AG04450 (cell line): ENCODE measurements around the gene RFX3. TPM values are rescaled to one million over a fixed set of nuclear protein-coding genes. Genes with fewer than 3 reads are reported as not detected.

Source experiments
- CTCF ChIA-PET: fragments of 300-600, 350-600 bp; formaldehyde crosslinking; extraction: SDS; loops from one replicate; lab custom pipeline; 2022; ENCODE audit warnings: antibody characterized with exemption, inconsistent platforms; lab: Charles Lee
- POLR2A ChIA-PET: fragments of 350-600 bp; formaldehyde crosslinking; extraction: SDS; loops from one replicate; lab custom pipeline; 2021; ENCODE audit warnings: antibody characterized with exemption, inconsistent platforms; lab: Yijun Ruan, JAX
- DNase-seq: peaks from one replicate; pipeline ENCODE4 v3.0.0-alpha.2; 2011; ENCODE audit warnings: low read depth, low spot score
- H3K27ac ChIP-seq: one replicate; pipeline ENCODE4 v1.5.1; 2012; ENCODE audit warnings: low read depth, low read length, control low read depth
- H3K27me3 ChIP-seq: one replicate; pipeline ENCODE4 v1.6.0; 2012; ENCODE audit warnings: low read length; ENCODE audit not compliant: control insufficient read depth, insufficient read depth
- H3K4me3 ChIP-seq: 2 replicates; pipeline ENCODE4 v1.5.1; 2011; ENCODE audit warnings: mild to moderate bottlenecking, low read depth, low read length, control low read depth
- H3K9me3 ChIP-seq: 2 replicates; pipeline ENCODE4 v1.5.1; 2012; ENCODE audit warnings: low read length; ENCODE audit not compliant: control insufficient read depth, insufficient read depth
- CTCF ChIP-seq: IDR thresholded peaks from 2 replicates; pipeline ENCODE4 v1.5.1; 2011; ENCODE audit warnings: low read depth, low read length, control low read depth, inconsistent platforms
- polyA plus RNA-seq: library from polyadenylated mRNA; depleted of rRNA; stranded (reverse); fragments of >200 nt; gene quantifications from 2 replicates; pipeline ENCODE4 v1.2.3, GENCODE V29; 2011

The RFX3 gene
- polyA plus RNA-seq, 1 experiment: 3.7 TPM

- Histone ChIP-seq H3K27me3 (no peaks in the 10 kb centered on the region), H3K27ac (no peak overlapping the region), H3K4me3 (no peak overlapping the region), H3K9me3 (no peaks in the 10 kb centered on the region; the same call in 1 of the 2 replicates)
- no peak for TF ChIP-seq CTCF
- CTCF ChIA-PET: interaction anchor here (1.0 kb wide), 1 partner anchor 281 kb away, joined by 5 read pairs; no protein-coding TSS in a partner anchor
- no peak for DNase-seq
- POLR2A ChIA-PET: no interaction called here
Measured at GRCh38 chr9:3521966-3522365, 3.8 kb downstream of the RFX3 start.

GRCh38 chr9:3520564-3520963, 5.2 kb downstream of the RFX3 start:
- no peak overlapping the region for H3K4me3 ChIP-seq
- TF ChIP-seq CTCF: no peak
- H3K27ac ChIP-seq: no peak overlapping the region
- DNase-seq: no peak
- no peaks in the 10 kb centered on the region for H3K27me3 ChIP-seq
- POLR2A ChIA-PET: no interaction called here
- H3K9me3 ChIP-seq: no peaks in the 10 kb centered on the region
- CTCF ChIA-PET: no interaction called here

GRCh38 chr9:3517377-3518048, 8.3 kb downstream of the RFX3 start:
- Histone ChIP-seq H3K9me3 (no peaks in the 10 kb centered on the region), H3K27ac (no peak overlapping the region), H3K27me3 (no peaks in the 10 kb centered on the region), H3K4me3 (no peak overlapping the region)
- no peak for TF ChIP-seq CTCF
- DNase-seq: no peak
- POLR2A ChIA-PET: no interaction called here
- CTCF ChIA-PET: no interaction called here

- H3K27ac ChIP-seq: no peak overlapping the region
- ChIA-PET POLR2A (interaction anchor here (1.6 kb wide), 1 partner anchor 10 kb away, joined by 9 read pairs; no protein-coding TSS in a partner anchor), CTCF (interaction anchor here (0.5 to 1.3 kb wide), 3 partner anchors 75 to 822 kb away, joined by 3 to 5 read pairs (median 3); no protein-coding TSS in a partner anchor)
- no peak for DNase-seq
- no peaks in the 10 kb centered on the region for H3K9me3 ChIP-seq
- H3K4me3 ChIP-seq: no peak overlapping the region
- H3K27me3 ChIP-seq: no peaks in the 10 kb centered on the region
- no peak for TF ChIP-seq CTCF
Measured at GRCh38 chr9:3516667-3517330, 9.0 kb downstream of the RFX3 start.

GRCh38 chr9:3515405-3515804, 10.4 kb downstream of the RFX3 start:
- Histone ChIP-seq H3K4me3 (no peak overlapping the region), H3K9me3 (no peaks in the 10 kb centered on the region), H3K27me3 (no peaks in the 10 kb centered on the region), H3K27ac (no peak overlapping the region)
- TF ChIP-seq CTCF: no peak
- DNase-seq: no peak
- POLR2A ChIA-PET: interaction anchor here (1.6 kb wide), 1 partner anchor 11 kb away, joined by 9 read pairs; no protein-coding TSS in a partner anchor
- CTCF ChIA-PET: interaction anchor here (1.1 kb wide), 1 partner anchor 274 kb away, joined by 3 read pairs; no protein-coding TSS in a partner anchor
